Epithelial cell of prostate (primary cell): ENCODE measurements around the gene PDCD2L.
"Not testable (repeated sequence)": the region's sequence is repeated elsewhere in the genome, so short reads cannot be mapped to it uniquely, and the experiment has no call there.

Source experiments
- DNase-seq: peaks from one replicate; pipeline ENCODE4 v3.0.0-alpha.2; 2011; ENCODE audit warnings: low read depth, low spot score
- H3K27ac ChIP-seq: fragments of 450-650 bp; 2 replicates; pipeline ENCODE4 v1.5.1; 2017; ENCODE audit warnings: mild to moderate bottlenecking

The PDCD2L gene

DNA sequence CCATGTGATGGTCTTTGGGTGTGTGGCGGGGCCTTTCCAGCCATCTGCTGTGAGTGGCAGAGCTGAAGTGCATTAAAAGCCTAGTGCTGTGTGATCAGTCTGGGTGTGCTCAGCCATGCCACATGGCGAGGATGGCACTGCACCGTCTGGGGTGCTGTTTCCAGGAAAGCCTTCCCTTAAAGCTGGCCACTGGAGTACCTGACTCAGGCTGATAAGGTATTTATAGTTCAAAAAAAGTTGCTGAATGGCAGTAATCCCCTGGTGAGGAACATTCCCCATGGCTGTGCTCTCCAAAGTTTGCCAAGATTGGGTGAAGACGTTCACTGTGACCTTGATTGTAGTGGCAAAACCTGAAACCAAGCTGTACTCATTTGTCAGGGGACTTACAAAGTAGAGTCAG lies 33.2 kb upstream of the PDCD2L start:
- no peak for DNase-seq
- H3K27ac ChIP-seq: no peak overlapping the region

GRCh38 chr19:34373601-34374288 lies 30.5 kb upstream of the PDCD2L start:
- no peak for DNase-seq
- no peak overlapping the region for H3K27ac ChIP-seq

DNA sequence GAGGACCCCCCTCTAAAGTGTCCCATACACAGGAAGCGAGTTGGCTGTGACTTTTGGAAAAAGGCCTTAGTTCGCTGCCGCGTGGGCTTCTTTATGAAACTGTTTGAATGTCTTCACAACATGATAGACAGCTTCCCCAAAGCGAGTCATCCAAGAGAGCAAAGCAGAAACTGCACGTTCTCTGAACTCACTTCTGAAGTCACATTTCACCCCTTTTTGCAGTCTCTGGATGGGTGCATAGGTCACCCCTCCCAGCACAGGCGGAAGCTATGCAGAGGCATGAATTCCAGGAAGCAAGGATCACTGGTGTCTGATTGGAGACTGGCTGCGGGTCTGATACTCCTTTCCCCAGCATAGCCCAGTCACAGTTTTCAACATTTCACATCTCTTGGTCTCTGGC lies 28.6 kb upstream of the PDCD2L start:
- H3K27ac ChIP-seq: no peak overlapping the region
- DNase-seq: no peak

DNA sequence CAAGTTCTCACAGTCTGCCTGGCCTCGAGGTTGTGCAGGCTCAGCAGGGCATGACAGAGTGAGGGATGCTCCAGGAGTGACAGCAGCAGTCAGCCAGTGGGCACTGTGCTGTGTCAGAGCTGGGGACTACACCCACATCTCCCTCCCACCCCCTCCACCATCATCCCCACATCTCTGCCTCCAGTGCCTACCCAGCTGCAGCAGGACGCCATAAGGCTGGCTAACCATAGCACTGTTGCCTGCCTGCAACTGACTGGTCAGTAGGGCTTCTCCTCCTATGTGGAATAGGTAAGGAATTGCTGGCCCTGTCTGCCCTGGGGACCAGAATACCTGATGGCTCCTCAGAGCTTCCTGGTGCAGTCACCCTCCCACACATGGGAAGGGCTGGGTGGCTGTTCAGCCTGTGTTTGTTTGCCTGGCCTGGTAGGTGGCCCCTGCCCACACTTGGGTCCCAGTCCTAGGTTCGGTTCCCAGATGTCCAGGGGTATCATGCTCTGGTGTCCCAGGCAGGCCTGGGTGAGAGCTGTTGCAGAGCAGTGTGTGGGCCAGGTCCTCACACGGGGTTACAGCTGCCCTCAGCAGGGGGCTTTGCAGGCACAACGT lies 23.5 kb upstream of the PDCD2L start:
- DNase-seq: no peak
- H3K27ac ChIP-seq: no peak overlapping the region

DNA sequence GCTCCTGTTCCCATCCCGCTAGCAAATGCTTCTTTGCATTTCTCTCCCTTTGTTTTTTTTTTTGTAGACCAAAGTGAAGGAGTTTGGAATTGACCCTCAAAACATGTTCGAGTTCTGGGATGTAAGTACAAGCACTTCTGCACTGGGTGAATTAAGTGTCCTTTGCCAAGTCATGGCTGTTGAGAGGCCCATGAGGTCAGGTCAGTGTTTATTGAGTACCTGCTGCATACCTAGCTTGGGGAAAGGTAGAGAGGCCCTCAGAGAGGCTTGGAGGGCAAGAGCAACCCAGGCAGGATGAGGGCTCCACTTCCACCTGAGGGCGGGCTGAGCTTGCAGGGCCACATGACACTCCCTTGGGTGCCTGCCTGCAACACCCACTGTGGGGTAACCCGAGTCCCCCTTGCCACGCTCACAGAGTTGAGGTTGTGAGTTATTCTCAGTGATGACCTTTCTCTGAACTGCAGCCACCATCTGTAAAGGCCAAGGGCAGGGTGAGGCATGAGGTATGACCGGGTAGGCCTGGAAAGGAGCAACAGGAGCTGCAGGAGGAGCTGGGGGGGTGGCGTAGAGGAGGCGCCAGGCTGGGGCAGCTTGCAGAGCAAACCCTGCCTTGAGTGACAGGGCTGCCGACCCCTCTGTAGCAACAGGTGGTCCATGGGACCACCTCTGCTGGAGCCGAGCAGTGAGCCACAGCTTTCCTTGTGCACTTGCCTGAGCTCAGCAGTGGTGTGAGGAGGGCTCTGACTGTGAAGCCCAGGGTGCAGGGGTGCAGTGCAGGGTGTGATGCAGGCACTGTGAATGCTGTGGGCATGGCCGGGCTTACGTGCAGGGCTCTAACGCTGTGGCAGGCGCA lies 22.6 kb upstream of the PDCD2L start:
- DNase-seq: no peak
- no peak overlapping the region for H3K27ac ChIP-seq

GRCh38 chr19:34382471-34382870 lies 21.7 kb upstream of the PDCD2L start:
- no peak overlapping the region for H3K27ac ChIP-seq
- DNase-seq: no peak

DNA sequence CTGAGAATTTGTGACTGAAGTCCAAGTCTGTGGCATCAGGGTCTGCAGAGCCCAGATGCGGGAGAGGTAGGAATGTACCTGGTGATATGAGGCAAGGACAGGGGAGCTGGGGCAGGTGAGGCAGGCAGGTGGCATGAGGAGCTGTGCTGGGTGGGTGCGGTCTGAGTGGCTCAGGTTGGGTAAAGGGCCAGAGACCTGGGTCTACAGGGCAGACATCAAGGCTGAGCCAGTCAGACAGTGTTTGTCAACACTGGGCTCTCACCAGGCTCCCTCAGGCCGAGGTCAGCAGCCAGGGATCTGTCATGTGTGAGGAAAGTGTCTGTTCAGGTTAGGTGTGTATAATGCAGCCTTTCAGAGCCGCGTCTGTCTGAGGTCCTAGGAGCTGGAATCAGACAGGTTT lies 20.6 kb upstream of the PDCD2L start:
- DNase-seq: no peak
- H3K27ac ChIP-seq: no peak overlapping the region

DNA sequence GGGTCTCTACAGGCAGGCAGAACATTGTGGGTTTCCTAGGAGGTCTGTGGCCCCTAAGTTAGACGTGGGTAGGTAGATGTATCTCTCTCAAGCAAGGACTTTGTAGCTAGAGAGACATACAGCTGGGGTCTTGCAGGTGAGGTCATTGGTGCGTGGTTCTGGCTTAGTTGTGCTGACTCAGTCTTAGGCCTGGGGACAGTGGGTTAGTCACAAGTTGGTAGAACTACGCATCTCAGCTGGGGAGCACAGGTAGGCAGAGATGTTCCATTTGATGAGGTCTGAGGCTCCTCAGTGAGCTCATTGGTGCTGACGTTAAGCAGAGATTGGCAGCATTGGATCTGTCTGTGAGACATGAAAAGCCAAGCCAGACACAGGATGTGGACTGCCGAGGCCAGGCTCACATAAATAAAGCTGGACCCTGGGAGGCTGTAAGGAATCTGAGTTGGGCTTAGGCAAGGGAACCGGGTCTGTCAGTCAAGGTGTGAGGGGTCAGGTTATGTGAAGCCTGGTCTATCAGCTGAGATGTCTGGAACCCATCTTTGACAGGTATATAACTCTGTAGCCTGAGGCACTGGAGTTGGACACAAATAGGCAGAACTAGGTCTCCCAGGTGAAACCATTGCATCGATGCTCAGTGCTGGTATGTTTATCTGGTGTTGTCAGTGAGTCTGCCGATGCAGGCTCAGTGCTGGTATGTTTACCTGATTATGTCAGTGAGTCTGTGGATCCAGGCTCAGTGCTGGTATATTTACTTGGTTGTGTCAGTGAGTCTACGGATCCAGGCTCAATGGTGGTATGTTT lies 17.4 kb upstream of the PDCD2L start:
- no peak overlapping the region for H3K27ac ChIP-seq
- DNase-seq: no peak

DNA sequence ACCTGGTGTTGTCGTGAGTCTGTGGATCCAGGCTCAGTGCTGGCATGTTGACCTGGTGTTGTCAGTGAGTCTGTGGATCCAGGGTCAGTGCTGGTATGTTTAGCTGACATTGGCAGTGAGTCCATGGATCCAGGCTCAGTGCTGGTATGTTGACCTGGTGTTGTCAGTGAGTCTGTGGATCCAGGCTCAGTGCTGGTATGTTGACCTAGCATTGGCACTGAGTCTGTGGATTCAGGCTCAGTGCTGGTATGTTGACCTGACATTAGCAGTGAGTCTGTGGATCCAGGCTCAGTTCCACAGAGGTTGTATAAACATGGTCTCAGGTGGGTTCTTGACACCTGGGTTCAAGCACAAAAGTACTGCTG lies 16.8 kb upstream of the PDCD2L start:
- no peak for DNase-seq
- no peak overlapping the region for H3K27ac ChIP-seq

- not testable (repeated sequence) for DNase-seq, H3K27ac ChIP-seq
These were observed 15.5 kb upstream of the PDCD2L start for GRCh38 chr19:34388745-34389144.

GRCh38 chr19:34391813-34392212 lies 12.4 kb upstream of the PDCD2L start:
- DNase-seq: no peak
- no peak overlapping the region for H3K27ac ChIP-seq

GRCh38 chr19:34393031-34393430 lies 11.2 kb upstream of the PDCD2L start:
- no peak for DNase-seq
- no peak overlapping the region for H3K27ac ChIP-seq

GRCh38 chr19:34393629-34394028 lies 10.6 kb upstream of the PDCD2L start:
- no peak overlapping the region for H3K27ac ChIP-seq
- no peak for DNase-seq

GRCh38 chr19:34397853-34398252 lies 6.3 kb upstream of the PDCD2L start:
- H3K27ac ChIP-seq: no peak overlapping the region
- DNase-seq: no peak

DNA sequence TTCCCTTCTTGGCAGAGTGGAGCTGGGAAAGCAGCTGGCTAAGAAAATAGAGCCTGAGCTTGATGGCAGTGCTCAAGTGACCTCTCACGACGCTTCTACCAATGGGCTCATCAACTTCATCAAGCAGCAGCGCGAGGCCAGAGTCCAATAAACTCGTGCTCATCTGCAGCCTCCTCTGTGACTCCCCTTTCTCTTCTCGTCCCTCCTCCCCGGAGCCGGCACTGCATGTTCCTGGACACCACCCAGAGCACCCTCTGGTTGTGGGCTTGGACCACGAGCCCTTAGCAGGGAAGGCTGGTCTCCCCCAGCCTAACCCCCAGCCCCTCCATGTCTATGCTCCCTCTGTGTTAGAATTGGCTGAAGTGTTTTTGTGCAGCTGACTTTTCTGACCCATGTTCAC lies 4.3 kb upstream of the PDCD2L start:
- H3K27ac ChIP-seq: no peak overlapping the region

GRCh38 chr19:34400844-34401243 lies 3.4 kb upstream of the PDCD2L start:
- not testable (repeated sequence) for H3K27ac ChIP-seq, DNase-seq

More for the DNA sequence above, 4.3 kb upstream of the PDCD2L start:
- DNase-seq: no peak

GRCh38 chr19:34402074-34402600 lies 2.1 kb upstream of the PDCD2L start:
- no peak for DNase-seq

DNA sequence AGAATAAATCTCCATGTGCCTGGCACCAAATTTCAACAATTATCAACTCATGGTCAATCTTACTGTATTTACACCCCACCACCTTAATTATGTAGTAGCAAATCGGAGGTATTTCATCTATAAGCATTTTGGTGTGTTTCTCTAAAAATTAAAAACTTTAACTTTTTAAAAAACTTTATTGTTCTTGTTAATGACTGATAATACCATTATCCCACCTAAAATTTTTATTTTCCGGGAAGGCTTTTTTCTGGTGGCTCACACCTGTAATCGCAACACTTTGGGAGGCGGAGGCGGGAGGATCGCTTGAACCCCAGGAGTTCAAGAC lies 453 bp upstream of the PDCD2L start:
- H3K27ac ChIP-seq: peak overlapping the region; percentile 34
- DNase-seq: no peak

More at GRCh38 chr19:34402074-34402600, 2.1 kb upstream of the PDCD2L start:
- H3K27ac ChIP-seq: peak overlapping the region; percentile 8

- no peak overlapping the region for H3K27ac ChIP-seq
- DNase-seq: no peak
These were observed 1.9 kb downstream of the PDCD2L start for GRCh38 chr19:34405892-34406660.

DNA sequence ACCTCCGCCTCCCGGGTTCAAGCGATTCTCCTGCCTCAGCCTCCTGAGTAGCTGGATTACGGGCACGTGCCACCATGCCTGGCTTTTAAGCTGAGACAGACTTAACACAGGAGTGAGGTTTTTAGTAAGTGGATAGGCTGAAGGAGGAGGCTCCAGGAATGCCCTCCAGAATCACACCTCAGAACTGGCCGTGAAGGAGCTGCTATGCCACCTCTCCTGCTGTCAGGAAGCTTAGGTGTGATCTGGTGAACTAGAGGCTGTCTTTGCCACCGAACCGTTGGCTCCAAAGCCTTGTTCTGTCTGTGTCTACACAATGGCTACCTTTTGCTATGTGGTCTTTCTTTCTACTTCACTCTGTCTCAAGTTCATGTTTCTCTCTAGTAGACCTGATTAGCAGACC lies 4.2 kb downstream of the PDCD2L start:
- H3K27ac ChIP-seq: no peak overlapping the region
- no peak for DNase-seq
